GM23338 (cell line): ENCODE data around the gene ARPP21. TPM values are rescaled to one million over a fixed set of nuclear protein-coding genes. Genes with fewer than 3 reads are reported as not detected.

Source experiments
- ATAC-seq: fragments of 200-7000 bp; cut with Tn5 transposase; 3 replicates; pipeline ENCODE4 v1.9.1; 2020
- DNase-seq: peaks from one replicate; pipeline ENCODE4 v3.0.0-alpha.2; 2015; ENCODE audit warnings: low spot score
- H2AFZ ChIP-seq: fragments of 200-600 bp; sonication (generic); 2 replicates; pipeline ENCODE4 v1.8.0; 2016; ENCODE audit warnings: antibody characterized with exemption, mild to moderate bottlenecking, moderate library complexity
- H3F3A ChIP-seq: fragments of 200-600 bp; sonication (generic); replicated peaks from 2 replicates; pipeline ENCODE4 v1.8.0; 2017; ENCODE audit warnings: antibody characterized with exemption, mixed run types, low read depth
- H3K27ac ChIP-seq: fragments of 200-600 bp; sonication (generic); 2 replicates; pipeline ENCODE4 v1.6.1; 2016; ENCODE audit warnings: low read depth
- H3K27me3 ChIP-seq: fragments of 200-600 bp; sonication (generic); 2 replicates; pipeline ENCODE4 v1.8.0; 2016; ENCODE audit warnings: mild to moderate bottlenecking, mixed run types, moderate library complexity; ENCODE audit not compliant: insufficient read depth
- H3K36me3 ChIP-seq: fragments of 200-600 bp; sonication (generic); 2 replicates; pipeline ENCODE4 v1.8.0; 2016; ENCODE audit warnings: mild to moderate bottlenecking; ENCODE audit not compliant: insufficient read depth
- H3K4me1 ChIP-seq: fragments of 200-600 bp; sonication (generic); 2 replicates; pipeline ENCODE4 v1.8.0; 2016; ENCODE audit warnings: mild to moderate bottlenecking, moderate library complexity; ENCODE audit not compliant: insufficient read depth
- H3K4me2 ChIP-seq: fragments of 200-600 bp; sonication (generic); 2 replicates; pipeline ENCODE4 v1.7.1; 2017; ENCODE audit warnings: mixed run types
- H3K4me3 ChIP-seq: fragments of 200-600 bp; sonication (generic); 2 replicates; pipeline ENCODE4 v1.6.1; 2016; ENCODE audit warnings: mixed run types
- H3K79me2 ChIP-seq: fragments of 200-600 bp; sonication (generic); replicated peaks from 2 replicates; pipeline ENCODE4 v1.8.0; 2017; ENCODE audit warnings: mild to moderate bottlenecking; ENCODE audit not compliant: insufficient read depth
- H3K9me2 ChIP-seq: fragments of 200-600 bp; sonication (generic); 2 replicates; pipeline ENCODE4 v1.8.0; 2017; ENCODE audit not compliant: insufficient read depth
- H4K20me1 ChIP-seq: fragments of 200-600 bp; sonication (generic); replicated peaks from 2 replicates; pipeline ENCODE4 v1.8.0; 2017; ENCODE audit warnings: mild to moderate bottlenecking; ENCODE audit not compliant: insufficient read depth
- H3K27ac Mint-ChIP-seq: 2 replicates; pipeline ENCODE4 v1.8.0; 2020; ENCODE audit warnings: inconsistent platforms, mild to moderate bottlenecking, moderate library complexity, mixed read lengths
- H3K27me3 Mint-ChIP-seq: 3 replicates; pipeline ENCODE4 v1.8.0; 2022; ENCODE audit warnings: low read depth, mild to moderate bottlenecking, moderate library complexity, mixed read lengths, inconsistent platforms; ENCODE audit not compliant: insufficient read depth, poor library complexity
- H3K36me3 Mint-ChIP-seq: 3 replicates; pipeline ENCODE4 v1.8.0; 2021; ENCODE audit warnings: low read depth, mild to moderate bottlenecking, inconsistent platforms, moderate library complexity, mixed read lengths
- H3K4me1 Mint-ChIP-seq: 3 replicates; pipeline ENCODE4 v1.8.0; 2020; ENCODE audit warnings: mild to moderate bottlenecking, inconsistent platforms, mixed read lengths
- H3K4me3 Mint-ChIP-seq: 3 replicates; pipeline ENCODE4 v1.8.0; 2021; ENCODE audit warnings: moderate library complexity, mild to moderate bottlenecking, inconsistent platforms, mixed read lengths
- H3K9me3 Mint-ChIP-seq: 3 replicates; pipeline ENCODE4 v1.8.0; 2020; ENCODE audit warnings: moderate library complexity, mild to moderate bottlenecking, inconsistent platforms, mixed read lengths
- REST ChIP-seq: IDR thresholded peaks from one replicate; pipeline ENCODE4 v1.6.1; 2018; ENCODE audit warnings: antibody characterized with exemption; ENCODE audit not compliant: unreplicated experiment
- ZNF462 ChIP-seq: fragments of 250-450 bp; sonication (Bioruptor Pico); IDR thresholded peaks from 2 replicates; pipeline ENCODE4 v1.5.0; 2020; ENCODE audit warnings: mild to moderate bottlenecking, moderate library complexity
- long read RNA-seq: library from polyadenylated mRNA; unstranded; transcript quantifications from one replicate; pipeline ENCODE4 v2.0.0, GENCODE V29; 2020; ENCODE audit not compliant: unreplicated experiment
- polyA plus RNA-seq: library from polyadenylated mRNA; unstranded; fragments of >200 nt; fragmentation: Nextera tagmentation; extraction: Ambion mirVana; gene quantifications from 2 replicates; pipeline ENCODE4 v1.2.1, GENCODE V29; 2016
- total RNA-seq: library from RNA; depleted of rRNA; stranded (reverse); fragments of >200 nt; shearing (Covaris generic); gene quantifications from 2 replicates; pipeline ENCODE4 v1.2.3, GENCODE V29; 2014; rRNA removed

The ARPP21 gene
- total RNA-seq (not detected in 2 replicates), polyA plus RNA-seq (not detected in 2 replicates)
- long read RNA-seq: 0 reads

DNA sequence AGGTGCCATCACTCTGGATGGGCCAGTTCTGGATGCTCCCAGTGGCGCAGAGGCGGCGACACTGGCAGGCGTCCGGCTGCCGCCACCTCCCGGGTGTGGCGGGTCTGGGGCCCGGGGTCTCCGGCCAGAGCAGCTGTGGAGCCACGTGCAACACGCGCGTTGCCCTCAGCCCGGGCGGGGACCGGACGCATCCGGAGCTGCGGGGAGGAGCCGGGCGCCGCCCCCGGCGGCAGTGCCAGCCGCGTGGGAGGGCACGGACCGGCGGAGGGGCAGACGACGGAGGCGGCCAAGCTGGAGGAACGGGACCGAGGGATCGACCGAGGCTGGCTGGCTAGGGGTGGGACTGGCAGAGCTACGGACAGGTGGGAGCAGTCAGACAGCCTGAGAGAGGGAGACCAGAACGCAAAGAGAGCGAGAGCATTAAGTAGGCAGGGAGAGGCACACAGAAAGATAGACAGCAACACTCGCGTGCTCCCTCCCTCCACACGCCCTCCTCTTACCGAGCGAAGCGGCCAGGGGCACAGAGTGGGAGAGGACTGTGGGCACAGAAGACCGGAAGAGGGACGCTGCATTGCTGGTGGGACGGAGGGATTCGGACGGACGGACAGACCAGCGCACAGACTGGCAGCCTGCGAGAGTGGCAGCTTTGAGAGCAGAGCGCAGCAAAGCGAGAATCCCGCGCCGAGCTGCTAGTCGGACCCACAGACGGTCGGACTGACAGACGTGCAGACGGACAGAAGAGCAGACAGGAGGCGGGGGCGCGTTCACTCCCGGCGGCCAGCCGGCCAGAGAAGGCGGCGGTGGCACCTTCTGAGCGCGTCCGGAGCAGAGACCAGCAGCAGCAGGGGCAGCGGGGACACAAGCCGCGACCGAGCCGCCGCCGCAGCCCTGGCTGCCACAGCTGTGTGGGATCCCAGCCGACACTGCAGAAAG lies at the start of gene ARPP21:
Gene ARPP21, plus strand, starts transcription at position 272 of the 933 bp plus-strand sequence. CDS start 42,227 bp downstream, outside the sequence.
- Mint-ChIP-seq H3K4me3 (peak within 1 kb of the TSS; percentile 86), H3K4me1 (peaks cover 11% of the 10 kb centered on the region), H3K9me3 (peaks cover 5% of the 10 kb centered on the region), H3K36me3 (0 out of 3 replicates have a peak, but pooled peaks cover 3% of the 10 kb centered on the region), H3K27ac (no peak within 1 kb of the TSS), H3K27me3 (peaks cover 35% of the 10 kb centered on the region)
- no peak for TF ChIP-seq REST
- no peak for TF ChIP-seq ZNF462 (CRISPR knock-in tag)
- 0 out of 2 replicates have a peak, but pooled peaks cover 3% of the 10 kb centered on the region for H3K4me1 ChIP-seq
- H3K4me2 ChIP-seq: peak within 1 kb of the TSS; percentile 90
- DNase-seq: peak; percentile 57
- no peaks in the 10 kb centered on the region for H3K79me2 ChIP-seq
- peaks cover 56% of the 10 kb centered on the region for H3K27me3 ChIP-seq
- H3K4me3 ChIP-seq: peak within 1 kb of the TSS; percentile 84
- no peaks in the 10 kb centered on the region for H3K36me3 ChIP-seq
- H4K20me1 ChIP-seq: no peaks in the 10 kb centered on the region; the same call in 1 of the 2 replicates
- peak within 1 kb of the TSS; percentile 97 for H2AFZ ChIP-seq
- H3K27ac ChIP-seq: no peak within 1 kb of the TSS
- ATAC-seq: peak; percentile 82
- H3K9me2 ChIP-seq: no peaks in the 10 kb centered on the region
- H3F3A ChIP-seq: no peaks in the 10 kb centered on the region
